IPS DF 19.7 (cell line): ENCODE measurements around the gene ARG2.

ENCODE experiments used
- DNase-seq: peaks from one replicate; pipeline ENCODE4 v3.0.0-alpha.2; 2013; ENCODE audit warnings: low read depth, low spot score

ARG2 gene

GRCh38 chr14:67619446-67620216, at the start of gene ARG2:
TSS of gene ARG2 (plus strand) at chr14:67619920. CDS start at chr14:67619978, 58 bp downstream.
- DNase-seq: peak; percentile 87

- DNase-seq: no peak
These were observed 49.3 kb upstream of the ARG2 start for GRCh38 chr14:67570453-67570852.

- no peak for DNase-seq
These were observed 48.3 kb upstream of the ARG2 start for GRCh38 chr14:67571275-67571990.

GRCh38 chr14:67571991-67572323, 47.8 kb upstream of the ARG2 start:
- DNase-seq: no peak

GRCh38 chr14:67572608-67573007, 47.1 kb upstream of the ARG2 start:
- DNase-seq: no peak

GRCh38 chr14:67573228-67574010, 46.3 kb upstream of the ARG2 start:
- no peak for DNase-seq

GRCh38 chr14:67574156-67574555, 45.6 kb upstream of the ARG2 start:
- DNase-seq: no peak

GRCh38 chr14:67574806-67575205, 44.9 kb upstream of the ARG2 start:
- no peak for DNase-seq

- no peak for DNase-seq
These were observed 44.0 kb upstream of the ARG2 start for GRCh38 chr14:67575684-67576083.

- DNase-seq: no peak
These were observed 43.3 kb upstream of the ARG2 start for GRCh38 chr14:67576216-67576955.

GRCh38 chr14:67577181-67577808, 42.4 kb upstream of the ARG2 start:
- DNase-seq: no peak

- DNase-seq: no peak
These were observed 41.6 kb upstream of the ARG2 start for GRCh38 chr14:67577909-67578749.

GRCh38 chr14:67579040-67579439, 40.7 kb upstream of the ARG2 start:
- no peak for DNase-seq

- no peak for DNase-seq
These were observed 40.1 kb upstream of the ARG2 start for GRCh38 chr14:67579636-67580035.

GRCh38 chr14:67580336-67581171, 39.2 kb upstream of the ARG2 start:
- no peak for DNase-seq

- DNase-seq: no peak
These were observed 38.1 kb upstream of the ARG2 start for GRCh38 chr14:67581643-67582042.

- DNase-seq: no peak
These were observed 37.7 kb upstream of the ARG2 start for GRCh38 chr14:67582061-67582460.

GRCh38 chr14:67583711-67584644, 35.7 kb upstream of the ARG2 start:
- DNase-seq: no peak
